ENCODE results near the gene SLC29A4. TPM values are rescaled to one million over a fixed set of nuclear protein-coding genes. Genes with fewer than 3 reads are reported as not detected.

Gene SLC29A4
- total and polyA plus RNA-seq, 2 of the 13 experiments (the other 11 are each of a cell fraction or from before 2014, with no cell fraction given), result 29.7 to 31.7 TPM

DNA sequence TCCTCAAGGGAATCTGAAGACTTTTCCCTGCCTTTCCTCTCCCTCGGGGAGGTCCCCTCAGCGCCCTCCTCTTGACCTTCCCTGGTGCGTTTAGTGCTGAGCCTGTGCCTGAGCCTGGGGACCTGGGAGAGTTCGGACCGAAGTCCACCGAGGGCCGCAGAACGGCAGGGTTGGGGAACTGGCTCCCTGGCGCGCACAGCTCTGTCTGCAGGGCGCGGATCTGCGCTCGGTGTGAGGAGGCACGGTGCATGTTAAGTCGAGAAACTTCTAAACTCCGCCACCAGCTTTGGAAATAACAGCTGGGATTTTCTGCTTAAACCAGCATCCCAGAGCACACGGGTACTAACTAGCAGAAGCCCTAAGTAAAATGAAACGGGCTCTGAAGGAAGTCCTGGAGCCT lies 44.2 kb upstream of the SLC29A4 start (continued):
- TF ChIP-seq, protein P1, sequence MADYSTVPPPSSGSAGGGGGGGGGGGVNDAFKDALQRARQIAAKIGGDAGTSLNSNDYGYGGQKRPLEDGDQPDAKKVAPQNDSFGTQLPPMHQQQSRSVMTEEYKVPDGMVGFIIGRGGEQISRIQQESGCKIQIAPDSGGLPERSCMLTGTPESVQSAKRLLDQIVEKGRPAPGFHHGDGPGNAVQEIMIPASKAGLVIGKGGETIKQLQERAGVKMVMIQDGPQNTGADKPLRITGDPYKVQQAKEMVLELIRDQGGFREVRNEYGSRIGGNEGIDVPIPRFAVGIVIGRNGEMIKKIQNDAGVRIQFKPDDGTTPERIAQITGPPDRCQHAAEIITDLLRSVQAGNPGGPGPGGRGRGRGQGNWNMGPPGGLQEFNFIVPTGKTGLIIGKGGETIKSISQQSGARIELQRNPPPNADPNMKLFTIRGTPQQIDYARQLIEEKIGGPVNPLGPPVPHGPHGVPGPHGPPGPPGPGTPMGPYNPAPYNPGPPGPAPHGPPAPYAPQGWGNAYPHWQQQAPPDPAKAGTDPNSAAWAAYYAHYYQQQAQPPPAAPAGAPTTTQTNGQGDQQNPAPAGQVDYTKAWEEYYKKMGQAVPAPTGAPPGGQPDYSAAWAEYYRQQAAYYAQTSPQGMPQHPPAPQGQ (CRISPR knock-in tag; IDR thresholded peaks at IDR 0.05; ENCODE audit: borderline replicate concordance), result no peak
- no peak for TF ChIP-seq NFRKB (IDR thresholded peaks at IDR 0.05)
- TF ChIP-seq SOX13 (IDR thresholded peaks at IDR 0.05), result no peak
- no peak for TF ChIP-seq SOX13 (CRISPR knock-in tag; conservative IDR thresholded peaks at IDR 0.05 in 1 of 2, IDR thresholded peaks at IDR 0.05 in 1 of 2)
- TF ChIP-seq, protein P2, sequence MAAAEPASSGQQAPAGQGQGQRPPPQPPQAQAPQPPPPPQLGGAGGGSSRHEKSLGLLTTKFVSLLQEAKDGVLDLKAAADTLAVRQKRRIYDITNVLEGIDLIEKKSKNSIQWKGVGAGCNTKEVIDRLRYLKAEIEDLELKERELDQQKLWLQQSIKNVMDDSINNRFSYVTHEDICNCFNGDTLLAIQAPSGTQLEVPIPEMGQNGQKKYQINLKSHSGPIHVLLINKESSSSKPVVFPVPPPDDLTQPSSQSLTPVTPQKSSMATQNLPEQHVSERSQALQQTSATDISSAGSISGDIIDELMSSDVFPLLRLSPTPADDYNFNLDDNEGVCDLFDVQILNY (CRISPR knock-in tag; conservative IDR thresholded peaks at IDR 0.05), result no peak
- TF ChIP-seq ZNF7 (CRISPR knock-in tag; IDR thresholded peaks at IDR 0.05), result no peak
- TF ChIP-seq ZNF205 (CRISPR knock-in tag; IDR thresholded peaks at IDR 0.05), result no peak
- no peak for TF ChIP-seq ZSCAN20 (CRISPR knock-in tag; IDR thresholded peaks at IDR 0.05; ENCODE audit: borderline replicate concordance)
- TF ChIP-seq, protein P3, sequence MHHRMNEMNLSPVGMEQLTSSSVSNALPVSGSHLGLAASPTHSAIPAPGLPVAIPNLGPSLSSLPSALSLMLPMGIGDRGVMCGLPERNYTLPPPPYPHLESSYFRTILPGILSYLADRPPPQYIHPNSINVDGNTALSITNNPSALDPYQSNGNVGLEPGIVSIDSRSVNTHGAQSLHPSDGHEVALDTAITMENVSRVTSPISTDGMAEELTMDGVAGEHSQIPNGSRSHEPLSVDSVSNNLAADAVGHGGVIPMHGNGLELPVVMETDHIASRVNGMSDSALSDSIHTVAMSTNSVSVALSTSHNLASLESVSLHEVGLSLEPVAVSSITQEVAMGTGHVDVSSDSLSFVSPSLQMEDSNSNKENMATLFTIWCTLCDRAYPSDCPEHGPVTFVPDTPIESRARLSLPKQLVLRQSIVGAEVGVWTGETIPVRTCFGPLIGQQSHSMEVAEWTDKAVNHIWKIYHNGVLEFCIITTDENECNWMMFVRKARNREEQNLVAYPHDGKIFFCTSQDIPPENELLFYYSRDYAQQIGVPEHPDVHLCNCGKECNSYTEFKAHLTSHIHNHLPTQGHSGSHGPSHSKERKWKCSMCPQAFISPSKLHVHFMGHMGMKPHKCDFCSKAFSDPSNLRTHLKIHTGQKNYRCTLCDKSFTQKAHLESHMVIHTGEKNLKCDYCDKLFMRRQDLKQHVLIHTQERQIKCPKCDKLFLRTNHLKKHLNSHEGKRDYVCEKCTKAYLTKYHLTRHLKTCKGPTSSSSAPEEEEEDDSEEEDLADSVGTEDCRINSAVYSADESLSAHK (CRISPR knock-in tag; IDR thresholded peaks at IDR 0.05; ENCODE audit: borderline replicate concordance), result no peak
- TF ChIP-seq ZNF563 (CRISPR knock-in tag; IDR thresholded peaks at IDR 0.05), result no peak
- no peak for TF ChIP-seq TOE1 (CRISPR knock-in tag; IDR thresholded peaks at IDR 0.05)
- TF ChIP-seq, protein P4, sequence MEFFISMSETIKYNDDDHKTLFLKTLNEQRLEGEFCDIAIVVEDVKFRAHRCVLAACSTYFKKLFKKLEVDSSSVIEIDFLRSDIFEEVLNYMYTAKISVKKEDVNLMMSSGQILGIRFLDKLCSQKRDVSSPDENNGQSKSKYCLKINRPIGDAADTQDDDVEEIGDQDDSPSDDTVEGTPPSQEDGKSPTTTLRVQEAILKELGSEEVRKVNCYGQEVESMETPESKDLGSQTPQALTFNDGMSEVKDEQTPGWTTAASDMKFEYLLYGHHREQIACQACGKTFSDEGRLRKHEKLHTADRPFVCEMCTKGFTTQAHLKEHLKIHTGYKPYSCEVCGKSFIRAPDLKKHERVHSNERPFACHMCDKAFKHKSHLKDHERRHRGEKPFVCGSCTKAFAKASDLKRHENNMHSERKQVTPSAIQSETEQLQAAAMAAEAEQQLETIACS (CRISPR knock-in tag; IDR thresholded peaks at IDR 0.05), result no peak
- TF ChIP-seq, protein P5, sequence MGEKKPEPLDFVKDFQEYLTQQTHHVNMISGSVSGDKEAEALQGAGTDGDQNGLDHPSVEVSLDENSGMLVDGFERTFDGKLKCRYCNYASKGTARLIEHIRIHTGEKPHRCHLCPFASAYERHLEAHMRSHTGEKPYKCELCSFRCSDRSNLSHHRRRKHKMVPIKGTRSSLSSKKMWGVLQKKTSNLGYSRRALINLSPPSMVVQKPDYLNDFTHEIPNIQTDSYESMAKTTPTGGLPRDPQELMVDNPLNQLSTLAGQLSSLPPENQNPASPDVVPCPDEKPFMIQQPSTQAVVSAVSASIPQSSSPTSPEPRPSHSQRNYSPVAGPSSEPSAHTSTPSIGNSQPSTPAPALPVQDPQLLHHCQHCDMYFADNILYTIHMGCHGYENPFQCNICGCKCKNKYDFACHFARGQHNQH (CRISPR knock-in tag; IDR thresholded peaks at IDR 0.05), result no peak
- TF ChIP-seq, protein P6, sequence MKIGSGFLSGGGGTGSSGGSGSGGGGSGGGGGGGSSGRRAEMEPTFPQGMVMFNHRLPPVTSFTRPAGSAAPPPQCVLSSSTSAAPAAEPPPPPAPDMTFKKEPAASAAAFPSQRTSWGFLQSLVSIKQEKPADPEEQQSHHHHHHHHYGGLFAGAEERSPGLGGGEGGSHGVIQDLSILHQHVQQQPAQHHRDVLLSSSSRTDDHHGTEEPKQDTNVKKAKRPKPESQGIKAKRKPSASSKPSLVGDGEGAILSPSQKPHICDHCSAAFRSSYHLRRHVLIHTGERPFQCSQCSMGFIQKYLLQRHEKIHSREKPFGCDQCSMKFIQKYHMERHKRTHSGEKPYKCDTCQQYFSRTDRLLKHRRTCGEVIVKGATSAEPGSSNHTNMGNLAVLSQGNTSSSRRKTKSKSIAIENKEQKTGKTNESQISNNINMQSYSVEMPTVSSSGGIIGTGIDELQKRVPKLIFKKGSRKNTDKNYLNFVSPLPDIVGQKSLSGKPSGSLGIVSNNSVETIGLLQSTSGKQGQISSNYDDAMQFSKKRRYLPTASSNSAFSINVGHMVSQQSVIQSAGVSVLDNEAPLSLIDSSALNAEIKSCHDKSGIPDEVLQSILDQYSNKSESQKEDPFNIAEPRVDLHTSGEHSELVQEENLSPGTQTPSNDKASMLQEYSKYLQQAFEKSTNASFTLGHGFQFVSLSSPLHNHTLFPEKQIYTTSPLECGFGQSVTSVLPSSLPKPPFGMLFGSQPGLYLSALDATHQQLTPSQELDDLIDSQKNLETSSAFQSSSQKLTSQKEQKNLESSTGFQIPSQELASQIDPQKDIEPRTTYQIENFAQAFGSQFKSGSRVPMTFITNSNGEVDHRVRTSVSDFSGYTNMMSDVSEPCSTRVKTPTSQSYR (CRISPR knock-in tag; IDR thresholded peaks at IDR 0.05; ENCODE audit: borderline replicate concordance), result no peak
- no peak for TF ChIP-seq SIN3B (IDR thresholded peaks at IDR 0.05; ENCODE audit: low read length)
- no peak for TF ChIP-seq EEA1 (CRISPR knock-in tag; IDR thresholded peaks at IDR 0.05; ENCODE audit: borderline replicate concordance)
- TF ChIP-seq ZSCAN25 (CRISPR knock-in tag; IDR thresholded peaks at IDR 0.05), result no peak
- no peak for TF ChIP-seq REL (CRISPR knock-in tag; conservative IDR thresholded peaks at IDR 0.05)
- TF ChIP-seq ZNF224 (CRISPR knock-in tag; IDR thresholded peaks at IDR 0.05), result 0 out of 2 replicates have a peak, but pooled peaks have one; percentile 45
- peak; percentile 29; the same call in 1 of the 2 replicates for TF ChIP-seq ZNF263 (CRISPR knock-in tag; IDR thresholded peaks at IDR 0.05)
- no peak for TF ChIP-seq DNMT1 (CRISPR knock-in tag; IDR thresholded peaks at IDR 0.05)
